Testis (tissue), 2 donors: ENCODE measurements around the gene ZDBF2.

Experiments
- CTCF ChIP-seq, 3 experiments: fragments of 450-650 bp in 2 of 3; fragments of 200-600 bp in 1 of 3; sonication (generic) in 1 of 3; IDR thresholded peaks; one replicate each; pipeline ENCODE4 v1.5.1; 2016 to 2019; ENCODE audit warnings: antibody characterized with exemption in 3 of 3, mild to moderate bottlenecking in 2 of 3, moderate library complexity in 1 of 3
- POLR2A ChIP-seq: fragments of 450-650 bp; IDR thresholded peaks from one replicate; pipeline ENCODE4 v1.6.1; 2017; ENCODE audit warnings: antibody characterized with exemption, mild to moderate bottlenecking, moderate library complexity

GRCh38 chr2:206353685-206354084 is 79.2 kb downstream of the ZDBF2 start:
- no peak for TF ChIP-seq POLR2A
- TF ChIP-seq CTCF (IDR thresholded peaks at IDR 0.05): no peak
